HG02798 (cell line): ENCODE data around the gene TIAM1.

Experiments used
- ATAC-seq: cut with Tn5 transposase; IDR thresholded peaks from one replicate; pipeline ENCODE4 v1.9.1; 2021; ENCODE audit warnings: mild to moderate bottlenecking; ENCODE audit not compliant: unreplicated experiment, poor library complexity

Gene TIAM1

GRCh38 chr21:31343680-31344480 lies at the start of gene TIAM1:
TSS of gene TIAM1 (minus strand) at chr21:31344261. CDS start at chr21:31266972, 77,289 bp downstream.
- ATAC-seq: no peak

- no peak for ATAC-seq
Observed at GRCh38 chr21:31387560-31388186, 43.6 kb upstream of the TIAM1 start.

- ATAC-seq: no peak
Observed at GRCh38 chr21:31386006-31386405, 41.9 kb upstream of the TIAM1 start.

GRCh38 chr21:31383770-31384169 lies 39.7 kb upstream of the TIAM1 start:
- ATAC-seq: no peak

- ATAC-seq: no peak
Observed at GRCh38 chr21:31382060-31382459, 38.0 kb upstream of the TIAM1 start.

GRCh38 chr21:31376301-31376700 lies 32.2 kb upstream of the TIAM1 start:
- no peak for ATAC-seq

GRCh38 chr21:31374395-31374794 lies 30.3 kb upstream of the TIAM1 start:
- ATAC-seq: no peak

GRCh38 chr21:31372471-31372765 lies 28.4 kb upstream of the TIAM1 start:
- no peak for ATAC-seq

GRCh38 chr21:31371715-31372470 lies 27.8 kb upstream of the TIAM1 start:
- ATAC-seq: no peak

- no peak for ATAC-seq
Observed at GRCh38 chr21:31370893-31371544, 27.0 kb upstream of the TIAM1 start.

GRCh38 chr21:31370281-31370892 lies 26.3 kb upstream of the TIAM1 start:
- no peak for ATAC-seq

GRCh38 chr21:31368361-31368760 lies 24.3 kb upstream of the TIAM1 start:
- no peak for ATAC-seq

- no peak for ATAC-seq
Observed at GRCh38 chr21:31367801-31368200, 23.7 kb upstream of the TIAM1 start.

- no peak for ATAC-seq
Observed at GRCh38 chr21:31366825-31367224, 22.8 kb upstream of the TIAM1 start.

GRCh38 chr21:31364253-31364945 lies 20.3 kb upstream of the TIAM1 start:
- no peak for ATAC-seq

GRCh38 chr21:31363720-31364119 lies 19.7 kb upstream of the TIAM1 start:
- ATAC-seq: no peak

- ATAC-seq: no peak
Observed at GRCh38 chr21:31360717-31361116, 16.7 kb upstream of the TIAM1 start.

GRCh38 chr21:31358158-31358557 lies 14.1 kb upstream of the TIAM1 start:
- no peak for ATAC-seq

- no peak for ATAC-seq
Observed at GRCh38 chr21:31356440-31356839, 12.4 kb upstream of the TIAM1 start.
